IPS-NIHi7 (cell line): Measurements from ENCODE around the gene MLXIPL.
"Not testable (repeated sequence)": the region's sequence is repeated elsewhere in the genome, so short reads cannot be mapped to it uniquely, and the experiment has no call there.

Experiments used
- DNase-seq: peaks from one replicate; pipeline ENCODE4 v3.0.0; 2012; ENCODE audit warnings: mixed read lengths; ENCODE audit errors: extremely low spot score

The MLXIPL gene, protein sequence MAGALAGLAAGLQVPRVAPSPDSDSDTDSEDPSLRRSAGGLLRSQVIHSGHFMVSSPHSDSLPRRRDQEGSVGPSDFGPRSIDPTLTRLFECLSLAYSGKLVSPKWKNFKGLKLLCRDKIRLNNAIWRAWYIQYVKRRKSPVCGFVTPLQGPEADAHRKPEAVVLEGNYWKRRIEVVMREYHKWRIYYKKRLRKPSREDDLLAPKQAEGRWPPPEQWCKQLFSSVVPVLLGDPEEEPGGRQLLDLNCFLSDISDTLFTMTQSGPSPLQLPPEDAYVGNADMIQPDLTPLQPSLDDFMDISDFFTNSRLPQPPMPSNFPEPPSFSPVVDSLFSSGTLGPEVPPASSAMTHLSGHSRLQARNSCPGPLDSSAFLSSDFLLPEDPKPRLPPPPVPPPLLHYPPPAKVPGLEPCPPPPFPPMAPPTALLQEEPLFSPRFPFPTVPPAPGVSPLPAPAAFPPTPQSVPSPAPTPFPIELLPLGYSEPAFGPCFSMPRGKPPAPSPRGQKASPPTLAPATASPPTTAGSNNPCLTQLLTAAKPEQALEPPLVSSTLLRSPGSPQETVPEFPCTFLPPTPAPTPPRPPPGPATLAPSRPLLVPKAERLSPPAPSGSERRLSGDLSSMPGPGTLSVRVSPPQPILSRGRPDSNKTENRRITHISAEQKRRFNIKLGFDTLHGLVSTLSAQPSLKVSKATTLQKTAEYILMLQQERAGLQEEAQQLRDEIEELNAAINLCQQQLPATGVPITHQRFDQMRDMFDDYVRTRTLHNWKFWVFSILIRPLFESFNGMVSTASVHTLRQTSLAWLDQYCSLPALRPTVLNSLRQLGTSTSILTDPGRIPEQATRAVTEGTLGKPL

GRCh38 chr7:73623798-73624668, at the start of gene MLXIPL:
Gene MLXIPL, minus strand, starts transcription at chr7:73624522. Its CDS starts 30 bp downstream, at chr7:73624492.
- peak; percentile 99 for DNase-seq

DNA sequence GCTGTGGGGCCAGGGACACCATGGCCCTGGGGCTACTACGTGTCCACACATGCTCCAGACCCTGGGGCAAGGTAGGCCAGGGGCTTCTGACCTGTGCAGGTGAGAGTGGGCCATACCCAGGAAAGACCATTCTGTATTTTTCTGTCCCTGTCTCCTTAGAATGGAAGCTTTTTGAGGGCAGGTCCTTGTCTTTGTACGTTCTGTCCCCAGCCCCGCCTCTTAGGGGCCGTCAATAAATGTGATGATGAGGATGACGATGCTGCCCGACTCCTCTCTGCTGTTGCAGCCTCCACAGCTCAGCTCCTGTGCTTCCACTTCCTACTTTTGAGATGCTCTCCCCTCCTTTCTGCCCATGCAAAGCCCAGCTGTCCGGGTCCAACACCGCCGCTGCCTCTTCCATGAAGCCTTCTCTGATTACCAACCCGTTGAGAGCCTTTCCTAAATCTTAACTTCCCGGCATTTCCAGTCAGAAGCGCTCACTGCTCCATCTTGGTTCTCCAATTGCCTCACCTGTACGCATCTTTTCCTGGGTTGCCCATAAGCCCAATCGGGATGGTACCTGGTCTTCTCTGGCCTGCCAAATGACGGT, 47.6 kb upstream of the MLXIPL start:
- DNase-seq = no peak

- no peak for DNase-seq
Observed at GRCh38 chr7:73671322-73671661, 47.0 kb upstream of the MLXIPL start.

- DNase-seq = no peak
Observed at GRCh38 chr7:73669858-73670385, 45.6 kb upstream of the MLXIPL start.

DNA sequence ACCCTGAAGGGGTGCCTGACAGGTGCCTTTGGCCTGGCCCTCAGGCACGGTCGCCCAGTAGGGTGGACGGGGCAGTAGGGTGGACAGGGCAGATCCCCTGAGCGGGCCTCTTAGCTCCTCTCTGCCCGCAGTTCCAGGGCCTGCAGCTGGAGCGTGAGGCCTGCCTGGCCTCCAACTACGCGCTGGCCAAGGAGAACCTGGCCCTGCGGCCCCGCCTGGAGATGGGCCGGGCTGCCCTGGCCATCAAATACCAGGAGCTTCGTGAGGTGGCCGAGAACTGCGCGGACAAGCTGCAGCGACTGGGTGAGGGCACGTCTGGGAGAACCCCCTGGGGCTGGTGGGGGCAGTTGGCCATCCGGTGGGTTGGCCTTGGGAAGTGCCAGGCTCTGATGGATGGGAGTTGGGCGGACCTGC, 45.0 kb upstream of the MLXIPL start:
- no peak for DNase-seq

- no peak for DNase-seq
Observed at GRCh38 chr7:73668886-73669230, 44.5 kb upstream of the MLXIPL start.

DNA sequence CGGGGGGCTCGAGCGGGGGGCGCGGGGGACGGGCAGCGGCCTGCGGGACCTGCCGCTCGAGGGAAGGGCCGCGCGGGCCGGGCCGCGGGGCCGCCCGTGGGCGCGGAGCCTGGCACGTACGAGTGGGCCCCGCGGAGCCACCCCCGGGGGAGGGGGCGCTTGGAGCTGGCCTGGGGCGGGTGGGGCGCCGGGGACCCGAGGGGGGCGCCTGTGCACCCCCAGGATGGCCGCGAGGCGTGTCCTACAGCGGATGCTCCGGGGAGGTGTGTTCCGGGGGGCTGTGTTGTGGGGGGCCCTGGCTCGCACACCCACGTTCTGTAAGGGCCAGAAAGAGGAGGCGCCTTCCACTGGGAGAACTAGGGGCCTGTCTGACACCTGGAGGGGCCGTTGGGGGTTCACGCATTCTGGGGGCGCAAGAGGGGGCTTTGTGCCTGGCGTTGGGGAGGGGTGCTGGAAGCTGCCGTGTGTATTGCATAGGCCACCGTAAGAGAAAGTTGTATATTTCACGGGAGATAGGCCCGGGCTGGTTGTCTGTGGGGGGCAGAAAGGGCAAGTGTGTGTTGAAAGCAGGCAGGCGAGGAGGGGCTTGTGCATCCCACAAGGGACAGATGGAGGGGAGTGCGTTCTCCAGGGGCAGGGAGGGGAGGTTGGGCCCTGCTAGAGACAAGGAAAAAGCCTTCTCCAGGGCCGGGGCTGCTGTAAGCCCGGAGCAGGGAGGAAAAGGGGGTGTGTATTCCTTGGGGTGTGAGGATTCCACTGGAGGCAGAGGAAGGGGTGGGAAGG, 44.0 kb upstream of the MLXIPL start:
- DNase-seq = no peak

- DNase-seq = peak; percentile 97
Observed at GRCh38 chr7:73667344-73668102, 43.2 kb upstream of the MLXIPL start, which contains the start of gene VPS37D. Gene VPS37D, plus strand, starts transcription at chr7:73667831. Its CDS starts 128 bp downstream, at chr7:73667959.

- DNase-seq = no peak
Observed at GRCh38 chr7:73663033-73663432, 38.7 kb upstream of the MLXIPL start.

DNA sequence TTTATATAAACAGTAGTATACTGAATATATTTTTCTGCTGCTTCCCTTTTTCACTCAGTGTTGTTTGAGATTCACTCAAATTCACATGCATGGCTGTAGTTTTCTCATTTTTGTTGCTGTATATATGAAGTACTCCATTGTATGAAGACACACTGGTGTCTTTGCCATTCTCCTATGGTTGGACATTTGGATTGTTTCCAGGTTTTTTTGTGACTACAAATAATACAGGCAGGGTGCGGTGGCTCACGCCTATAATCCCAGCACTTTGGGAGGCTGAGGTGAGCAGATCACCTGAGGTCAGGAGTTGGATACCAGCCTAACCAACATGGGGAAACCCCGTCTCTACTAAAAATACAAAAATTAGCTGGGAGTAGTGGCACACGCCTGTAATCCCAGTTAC, 36.3 kb upstream of the MLXIPL start:
- not testable (repeated sequence) for DNase-seq

GRCh38 chr7:73659983-73660382, 35.7 kb upstream of the MLXIPL start:
- no peak for DNase-seq

DNA sequence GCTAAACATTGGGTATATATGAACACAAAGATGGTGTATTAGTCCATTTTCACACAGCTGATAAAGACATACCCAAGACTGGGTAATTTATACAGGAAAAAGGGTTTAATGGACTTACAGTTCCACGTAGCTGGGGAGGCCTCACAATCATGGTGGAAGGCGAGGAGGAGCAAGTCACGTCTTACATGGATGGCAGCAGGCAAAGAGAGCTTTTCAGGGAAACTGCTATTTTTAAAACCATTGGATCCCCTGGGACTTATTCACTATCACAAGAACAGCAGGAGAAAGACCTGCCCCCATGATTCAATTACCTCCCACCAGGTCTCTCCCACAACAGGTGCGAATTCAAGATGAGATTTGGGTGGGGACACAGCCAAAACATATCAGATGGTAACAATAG, 31.0 kb upstream of the MLXIPL start:
- not testable (repeated sequence) for DNase-seq

DNA sequence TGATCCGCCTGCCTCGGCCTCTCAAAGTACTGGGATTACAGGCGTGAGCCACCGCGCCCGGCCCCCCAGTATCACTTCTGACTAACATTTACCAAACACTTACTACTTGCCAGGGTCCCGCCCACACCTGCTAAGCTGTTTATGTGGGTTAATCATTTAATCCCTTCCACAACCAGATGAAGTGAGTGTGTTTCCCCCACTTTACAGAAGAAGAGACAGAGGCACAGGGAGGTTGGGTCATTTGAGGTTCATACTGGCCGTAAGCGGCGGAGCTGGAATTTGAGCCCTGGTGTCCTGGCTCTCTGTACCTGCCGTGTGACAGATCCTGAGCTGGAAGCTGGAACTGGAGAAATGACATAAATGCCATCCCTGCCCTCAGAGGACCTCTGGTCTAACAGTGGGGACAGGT, 28.2 kb upstream of the MLXIPL start:
- DNase-seq = no peak

GRCh38 chr7:73650524-73650923, 26.2 kb upstream of the MLXIPL start:
- no peak for DNase-seq

- DNase-seq = no peak
Observed at GRCh38 chr7:73649576-73649975, 25.3 kb upstream of the MLXIPL start.

- no peak for DNase-seq
Observed at GRCh38 chr7:73648593-73649332, 24.4 kb upstream of the MLXIPL start.

DNA sequence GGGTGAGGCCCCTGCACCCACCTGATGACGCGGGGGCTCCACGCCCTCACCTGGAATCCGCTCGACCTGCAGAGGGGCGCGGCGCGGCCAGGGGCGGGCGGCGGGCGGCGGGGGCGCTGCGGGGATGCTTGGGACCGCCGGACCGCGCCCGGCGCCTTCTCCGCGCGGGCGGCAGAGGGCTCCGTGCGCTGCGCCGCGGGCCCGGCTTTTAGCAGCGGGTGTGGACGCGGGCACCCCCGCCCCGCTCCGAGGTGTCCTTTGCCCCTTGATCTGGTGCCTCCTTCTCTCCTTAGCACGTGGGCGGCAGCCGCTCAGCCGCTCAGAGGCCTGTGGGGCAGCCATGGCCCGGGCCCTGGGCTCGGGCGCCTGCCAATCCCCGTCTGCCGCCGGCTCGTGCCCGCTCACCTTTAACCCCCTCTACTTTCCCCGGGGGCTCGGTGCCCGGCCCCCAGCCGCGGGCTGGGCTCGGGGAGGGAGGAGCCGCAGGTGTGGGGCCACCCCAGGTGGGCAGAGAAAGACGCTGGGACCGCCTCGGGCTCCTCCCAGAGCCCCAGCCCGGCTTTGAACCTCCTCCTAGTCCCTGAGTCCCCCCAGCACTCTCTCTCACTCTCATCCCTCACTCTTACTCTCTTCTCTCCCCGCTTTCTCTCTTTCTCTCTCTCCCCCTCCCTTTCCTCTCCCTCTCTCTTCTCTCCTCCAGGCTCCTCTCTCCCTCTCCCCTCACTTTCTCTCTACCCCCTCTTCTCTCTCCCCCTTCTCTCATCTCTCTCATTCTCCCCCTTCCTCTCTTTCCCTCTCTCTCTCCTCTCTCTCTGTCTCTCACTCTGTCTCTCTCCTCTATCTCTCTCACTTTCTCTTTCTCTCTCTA, 23.6 kb upstream of the MLXIPL start:
- peak; percentile 54 for DNase-seq
